Osteoblast (primary cell): ENCODE measurements around the gene MFAP3L. TPM values are rescaled to one million over a fixed set of nuclear protein-coding genes. Genes with fewer than 3 reads are reported as not detected.

Experiments used
- DNase-seq: peaks from one replicate; pipeline ENCODE4 v3.0.0; 2011; ENCODE audit warnings: low spot score, mixed read lengths; ENCODE audit not compliant: insufficient read length; ENCODE audit errors: missing footprints
- H2AFZ ChIP-seq: 2 replicates; pipeline ENCODE4 v1.6.0; 2011; ENCODE audit warnings: mild to moderate bottlenecking, low read length
- H3K27ac ChIP-seq: 2 replicates; pipeline ENCODE4 v1.5.1; 2011; ENCODE audit warnings: mild to moderate bottlenecking, low read depth, low read length, moderate library complexity
- H3K27me3 ChIP-seq: 2 replicates; pipeline ENCODE4 v1.6.0; 2012; ENCODE audit warnings: mild to moderate bottlenecking, control low read depth, inconsistent platforms, low read length, moderate library complexity; ENCODE audit not compliant: insufficient read depth
- H3K36me3 ChIP-seq: 2 replicates; pipeline ENCODE4 v1.5.1; 2011; ENCODE audit warnings: mild to moderate bottlenecking, low read length, control low read depth, moderate library complexity; ENCODE audit not compliant: insufficient read depth
- H3K4me1 ChIP-seq: 2 replicates; pipeline ENCODE4 v1.5.1; 2011; ENCODE audit warnings: mild to moderate bottlenecking, low read length, control low read depth, moderate library complexity; ENCODE audit not compliant: insufficient read depth
- H3K4me2 ChIP-seq: 2 replicates; pipeline ENCODE4 v1.6.0; 2011; ENCODE audit warnings: mild to moderate bottlenecking, low read length; ENCODE audit not compliant: insufficient read depth
- H3K4me3 ChIP-seq: fragments of 200-600 bp; sonication (generic); 3 replicates; pipeline ENCODE4 v1.5.1; 2012; ENCODE audit warnings: mild to moderate bottlenecking, low read length, inconsistent platforms; ENCODE audit not compliant: insufficient read depth
- H3K79me2 ChIP-seq: 2 replicates; pipeline ENCODE4 v1.6.0; 2012; ENCODE audit warnings: mild to moderate bottlenecking, low read length, control low read depth, inconsistent platforms; ENCODE audit not compliant: insufficient read depth
- H3K9me3 ChIP-seq: 2 replicates; pipeline ENCODE4 v1.5.1; 2011; ENCODE audit warnings: low read depth, low read length, control low read depth
- H4K20me1 ChIP-seq: 2 replicates; pipeline ENCODE4 v1.6.0; 2012; ENCODE audit warnings: mild to moderate bottlenecking, low read length, control low read depth; ENCODE audit not compliant: insufficient read depth
- total RNA-seq: library from RNA; depleted of rRNA; stranded (reverse); fragments of >200 nt; gene quantifications from 2 replicates; pipeline ENCODE4 v1.2.3, GENCODE V29; 2012
- TF ChIP-seq, protein P1 (sequence below): IDR thresholded peaks from 2 replicates; pipeline ENCODE4 v1.5.1; 2011; ENCODE audit warnings: mild to moderate bottlenecking, low read depth, low read length, moderate library complexity; ENCODE audit errors: extremely low read depth

MFAP3L gene
- 7.6 and 8.0 TPM in 2 replicates for total RNA-seq

DNA sequence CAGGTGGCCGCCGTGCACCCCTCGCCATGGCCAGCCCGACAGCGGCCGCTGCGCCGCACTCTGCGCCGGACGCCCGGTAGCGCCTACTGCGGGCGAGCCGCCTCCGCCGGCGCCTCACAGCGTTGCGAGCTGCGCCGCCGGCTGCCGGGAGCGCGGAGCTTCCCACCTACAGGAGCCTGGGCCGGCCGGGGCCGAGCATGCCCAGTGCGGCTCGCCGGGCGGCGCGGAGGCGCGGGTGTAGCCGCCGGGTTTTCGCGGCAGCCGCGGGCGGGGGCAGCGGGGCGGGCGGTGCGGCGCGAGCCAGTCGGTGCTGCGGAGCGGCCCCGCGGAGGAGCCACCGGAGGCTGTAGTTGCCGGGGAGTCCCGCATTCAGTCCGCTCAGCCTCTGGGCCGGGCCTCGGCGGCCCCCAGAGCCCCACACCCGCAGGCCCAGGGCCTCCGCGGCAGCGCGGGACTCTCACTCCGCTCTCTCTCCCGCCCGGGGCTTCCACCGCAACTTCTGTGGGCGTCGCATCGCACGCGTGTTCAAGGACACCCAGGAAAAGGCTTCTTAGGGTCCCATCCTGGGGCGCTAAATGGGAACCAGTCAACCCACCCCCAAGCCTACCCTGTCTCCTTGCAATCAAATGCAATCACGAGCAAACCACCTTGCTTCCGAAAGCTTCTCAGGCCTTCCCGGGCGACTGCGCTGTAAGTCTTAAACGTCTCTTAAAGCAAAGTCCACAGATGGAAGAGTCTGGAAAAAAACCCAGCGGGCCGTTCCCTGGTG lies at the start of gene MFAP3L:
MFAP3L (minus strand) TSS at position 143 of the 769 bp plus-strand sequence. CDS start 20,518 bp downstream, outside the sequence.
- peak within 1 kb of the TSS; percentile 98 for H2AFZ ChIP-seq
- H4K20me1 ChIP-seq: no peaks in the 10 kb centered on the region
- TF ChIP-seq, protein P1, sequence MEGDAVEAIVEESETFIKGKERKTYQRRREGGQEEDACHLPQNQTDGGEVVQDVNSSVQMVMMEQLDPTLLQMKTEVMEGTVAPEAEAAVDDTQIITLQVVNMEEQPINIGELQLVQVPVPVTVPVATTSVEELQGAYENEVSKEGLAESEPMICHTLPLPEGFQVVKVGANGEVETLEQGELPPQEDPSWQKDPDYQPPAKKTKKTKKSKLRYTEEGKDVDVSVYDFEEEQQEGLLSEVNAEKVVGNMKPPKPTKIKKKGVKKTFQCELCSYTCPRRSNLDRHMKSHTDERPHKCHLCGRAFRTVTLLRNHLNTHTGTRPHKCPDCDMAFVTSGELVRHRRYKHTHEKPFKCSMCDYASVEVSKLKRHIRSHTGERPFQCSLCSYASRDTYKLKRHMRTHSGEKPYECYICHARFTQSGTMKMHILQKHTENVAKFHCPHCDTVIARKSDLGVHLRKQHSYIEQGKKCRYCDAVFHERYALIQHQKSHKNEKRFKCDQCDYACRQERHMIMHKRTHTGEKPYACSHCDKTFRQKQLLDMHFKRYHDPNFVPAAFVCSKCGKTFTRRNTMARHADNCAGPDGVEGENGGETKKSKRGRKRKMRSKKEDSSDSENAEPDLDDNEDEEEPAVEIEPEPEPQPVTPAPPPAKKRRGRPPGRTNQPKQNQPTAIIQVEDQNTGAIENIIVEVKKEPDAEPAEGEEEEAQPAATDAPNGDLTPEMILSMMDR: no peak
- H3K79me2 ChIP-seq: no peaks in the 10 kb centered on the region
- H3K4me3 ChIP-seq: peak within 1 kb of the TSS; percentile 82
- peaks cover 21% of the 10 kb centered on the region for H3K27me3 ChIP-seq
- H3K4me1 ChIP-seq: no peaks in the 10 kb centered on the region
- H3K27ac ChIP-seq: peak within 1 kb of the TSS; percentile 54
- H3K36me3 ChIP-seq: no peaks in the 10 kb centered on the region
- no peaks in the 10 kb centered on the region for H3K9me3 ChIP-seq
- peak within 1 kb of the TSS; percentile 92 for H3K4me2 ChIP-seq
- DNase-seq: peak; percentile 100

- H3K27ac ChIP-seq: no peak overlapping the region
- no peaks in the 10 kb centered on the region for H3K4me1 ChIP-seq
- peaks cover 5% of the 10 kb centered on the region for H3K36me3 ChIP-seq
- H3K4me3 ChIP-seq: no peak overlapping the region
- no peak overlapping the region for H2AFZ ChIP-seq
- H3K4me2 ChIP-seq: no peak overlapping the region
- H3K79me2 ChIP-seq: no peaks in the 10 kb centered on the region
- H3K9me3 ChIP-seq: no peaks in the 10 kb centered on the region
- TF ChIP-seq, protein P1: no peak
- H3K27me3 ChIP-seq: no peaks in the 10 kb centered on the region
- H4K20me1 ChIP-seq: no peaks in the 10 kb centered on the region
- no peak for DNase-seq
Observed at GRCh38 chr4:170071196-170071595, 45.0 kb upstream of the MFAP3L start.

DNA sequence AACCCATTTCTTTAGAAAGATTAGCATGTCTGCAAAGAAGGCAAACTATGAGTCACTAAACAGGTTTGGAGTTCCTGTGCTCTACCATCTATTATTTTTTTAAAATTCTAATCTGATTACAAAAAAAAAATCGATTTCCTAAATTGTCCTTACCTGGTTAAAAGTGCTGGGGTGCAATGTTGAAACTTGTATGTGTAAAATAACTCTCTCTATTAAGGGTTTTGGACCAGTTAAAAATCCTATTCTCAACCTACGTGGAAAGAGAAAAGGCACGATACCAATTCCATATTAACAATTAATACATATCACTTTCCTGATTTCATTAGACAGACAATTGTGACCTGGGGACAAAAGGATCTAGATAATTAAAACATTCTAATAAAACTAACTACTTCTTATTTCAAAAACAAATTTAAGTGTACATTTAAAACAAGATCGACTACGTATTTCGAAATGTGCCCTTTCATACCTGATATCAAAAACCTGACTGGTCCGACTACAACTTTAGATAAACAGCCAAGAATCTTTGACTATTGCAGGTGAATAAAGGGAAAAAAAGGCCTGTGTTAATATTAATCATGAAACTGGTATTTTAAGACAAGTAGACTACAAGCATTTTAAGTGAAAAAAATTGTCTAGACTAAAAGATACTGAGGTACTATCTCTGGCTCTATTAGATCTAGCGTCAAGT lies 42.4 kb upstream of the MFAP3L start:
- Histone ChIP-seq H3K4me3 (no peak overlapping the region), H3K79me2 (no peaks in the 10 kb centered on the region), H3K27ac (no peak overlapping the region), H2AFZ (no peak overlapping the region), H3K4me1 (no peaks in the 10 kb centered on the region), H4K20me1 (no peaks in the 10 kb centered on the region), H3K4me2 (no peak overlapping the region), H3K9me3 (no peaks in the 10 kb centered on the region), H3K36me3 (peaks cover 5% of the 10 kb centered on the region), H3K27me3 (no peaks in the 10 kb centered on the region)
- TF ChIP-seq, protein P1: no peak
- no peak for DNase-seq

DNA sequence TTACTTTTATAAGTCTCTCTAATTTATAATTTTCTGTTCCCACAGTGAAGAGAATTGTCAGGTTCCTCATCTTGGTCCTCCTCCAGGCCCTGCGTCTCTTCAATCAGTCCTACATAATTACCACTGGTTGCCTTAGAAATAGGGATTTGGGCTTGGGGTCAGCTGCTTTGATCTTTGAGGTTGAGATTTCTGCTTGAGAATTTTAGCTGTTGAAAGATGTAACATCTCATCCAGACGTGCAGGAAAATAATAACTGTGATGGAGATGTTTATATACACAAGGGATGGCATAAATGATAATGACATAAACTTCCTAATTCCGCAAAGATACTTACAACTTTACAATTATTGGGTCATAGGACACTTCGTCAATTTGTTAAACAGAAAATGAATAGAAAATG lies 33.2 kb upstream of the MFAP3L start:
- TF ChIP-seq, protein P1: no peak
- H4K20me1 ChIP-seq: no peaks in the 10 kb centered on the region
- no peak overlapping the region for H2AFZ ChIP-seq
- no peak overlapping the region for H3K4me2 ChIP-seq
- H3K27ac ChIP-seq: no peak overlapping the region
- no peaks in the 10 kb centered on the region for H3K79me2 ChIP-seq
- H3K36me3 ChIP-seq: peaks cover 16% of the 10 kb centered on the region
- H3K4me1 ChIP-seq: no peaks in the 10 kb centered on the region
- H3K4me3 ChIP-seq: no peak overlapping the region
- H3K9me3 ChIP-seq: no peaks in the 10 kb centered on the region
- DNase-seq: no peak
- H3K27me3 ChIP-seq: no peaks in the 10 kb centered on the region
